CD4-positive, alpha-beta T cell treated with Interleukin-6 at 100 ng/mL for 8 hours (primary cell): ENCODE data around the gene POLG2.
"Not testable (repeated sequence)": the region's sequence is repeated elsewhere in the genome, so short reads cannot be mapped to it uniquely, and the experiment has no call there.

Experiments used
- DNase-seq: peaks from one replicate; pipeline ENCODE4 v3.0.0-alpha.2; 2020; ENCODE audit warnings: mixed read lengths, low spot score

POLG2 gene

GRCh38 chr17:64484380-64484779 is 12.5 kb downstream of the POLG2 start:
- DNase-seq = no peak

GRCh38 chr17:64480951-64481350 is 15.9 kb downstream of the POLG2 start:
- DNase-seq = no peak

GRCh38 chr17:64477849-64478248 is 19.0 kb downstream of the POLG2 start:
- DNase-seq = no peak

GRCh38 chr17:64472564-64472963 is 24.3 kb downstream of the POLG2 start:
- no peak for DNase-seq

- DNase-seq = no peak
Observed at GRCh38 chr17:64471440-64471839, 25.4 kb downstream of the POLG2 start.

- DNase-seq = no peak
Observed at GRCh38 chr17:64470625-64471024, 26.2 kb downstream of the POLG2 start.

- DNase-seq = not testable (repeated sequence)
Observed at GRCh38 chr17:64466834-64467233, 30.0 kb downstream of the POLG2 start.

- DNase-seq = no peak
Observed at GRCh38 chr17:64466019-64466735, 30.7 kb downstream of the POLG2 start.

- no peak for DNase-seq
Observed at GRCh38 chr17:64461788-64462187, 35.1 kb downstream of the POLG2 start.

GRCh38 chr17:64460955-64461354 is 35.9 kb downstream of the POLG2 start:
- no peak for DNase-seq

- DNase-seq = not testable (repeated sequence)
Observed at GRCh38 chr17:64459818-64460217, 37.0 kb downstream of the POLG2 start.

- DNase-seq = no peak
Observed at GRCh38 chr17:64459284-64459747, 37.5 kb downstream of the POLG2 start.

GRCh38 chr17:64458756-64459155 is 38.1 kb downstream of the POLG2 start:
- DNase-seq = no peak

- DNase-seq = no peak
Observed at GRCh38 chr17:64457156-64457555, 39.7 kb downstream of the POLG2 start.

- peak; percentile 31 for DNase-seq
Observed at GRCh38 chr17:64455993-64456885, 40.6 kb downstream of the POLG2 start.

GRCh38 chr17:64449545-64449944 is 47.3 kb downstream of the POLG2 start:
- no peak for DNase-seq

- DNase-seq = peak; percentile 13
Observed at GRCh38 chr17:64448665-64449512, 48.0 kb downstream of the POLG2 start, which contains the start of gene MILR1. Gene MILR1 (plus strand): TSS chr17:64449115. CDS start chr17:64449169, 54 bp downstream.

- no peak for DNase-seq
Observed at GRCh38 chr17:64447526-64447925, 49.3 kb downstream of the POLG2 start.

GRCh38 chr17:64443086-64443760 is 53.6 kb downstream of the POLG2 start:
- DNase-seq = no peak

GRCh38 chr17:64442541-64442971 is 54.3 kb downstream of the POLG2 start:
- DNase-seq = no peak

GRCh38 chr17:64441772-64442540 is 54.9 kb downstream of the POLG2 start:
- DNase-seq = peak; percentile 48
